Peyer's patch (tissue), 4 donors: ENCODE data around the gene MICB. TPM values are rescaled to one million over a fixed set of nuclear protein-coding genes. Genes with fewer than 3 reads are reported as not detected.

ENCODE experiments used
- DNase-seq, 3 donors: peaks; one replicate each; pipeline ENCODE4 v3.0.0-alpha.2; 2017 to 2019
- H3K27ac ChIP-seq, 4 donors: fragments of 200-600 bp; sonication (generic); one replicate each; pipeline ENCODE4 v1.5.1; 2016 to 2019
- H3K27me3 ChIP-seq, 2 donors: fragments of 200-600 bp; sonication (generic); one replicate each; pipeline ENCODE4 v1.5.1; 2019
- H3K36me3 ChIP-seq, 3 donors: fragments of 200-600 bp; sonication (generic); one replicate each; pipeline ENCODE4 v1.5.1; 2016 to 2019
- H3K4me1 ChIP-seq, 4 donors: fragments of 200-600 bp; sonication (generic); one replicate each; pipeline ENCODE4 v1.5.1; 2016 to 2019
- H3K4me3 ChIP-seq, 4 donors: fragments of 200-600 bp; sonication (generic); 1 replicate in 3 of 4; 2 replicates in 1 of 4; pipeline ENCODE4 v1.5.1; 2016 to 2019; ENCODE audit warnings: mild to moderate bottlenecking in 1 of 4
- H3K9me3 ChIP-seq, 4 donors: fragments of 200-600 bp; sonication (generic); one replicate each; pipeline ENCODE4 v1.5.1; 2016 to 2019; ENCODE audit warnings: mild to moderate bottlenecking in 1 of 4
- CTCF ChIP-seq, 6 experiments: fragments of 450-650 bp in 4 of 6; fragments of 200-600 bp in 2 of 6; sonication (generic) in 1 of 6; IDR thresholded peaks; one replicate each; pipeline ENCODE4 v1.5.1; 2017 to 2019; ENCODE audit warnings: antibody characterized with exemption in 6 of 6, mild to moderate bottlenecking in 3 of 6, moderate library complexity in 1 of 6
- POLR2A ChIP-seq, 2 donors: fragments of 450-650 bp; IDR thresholded peaks; one replicate each; pipeline ENCODE4 v1.5.1; 2017; ENCODE audit warnings: antibody characterized with exemption in 2 of 2, mild to moderate bottlenecking in 2 of 2, moderate library complexity in 2 of 2
- total RNA-seq, 4 donors: library from RNA; depleted of rRNA; stranded (reverse); fragments of >200 nt; gene quantifications; one replicate each; pipeline ENCODE4 v1.1.0, GENCODE V29; 2016

MICB gene
- total RNA-seq, 4 donors from 2014 or later = 4.7 to 9.9 (median 8.0) TPM

- Histone ChIP-seq H3K9me3 (no peaks in the 10 kb centered on the region), H3K4me1 (peaks cover 0 to 3% (median 0%) of the 10 kb centered on the region in 4 donors), H3K36me3 (no peaks in the 10 kb centered on the region), H3K27ac (no peak overlapping the region), H3K27me3 (no peaks in the 10 kb centered on the region), H3K4me3 (no peak overlapping the region)
- no peak for TF ChIP-seq CTCF (IDR thresholded peaks at IDR 0.05)
- no peak for DNase-seq
Measured at GRCh38 chr6:31472259-31472658, 25.7 kb upstream of the MICB start.

- no peak for DNase-seq
- no peak for TF ChIP-seq POLR2A (IDR thresholded peaks at IDR 0.05)
- no peak for TF ChIP-seq CTCF (IDR thresholded peaks at IDR 0.05)
- H3K36me3 ChIP-seq = no peaks in the 10 kb centered on the region
- no peaks in the 10 kb centered on the region for H3K4me1 ChIP-seq
- H3K27me3 ChIP-seq = no peaks in the 10 kb centered on the region
- no peak overlapping the region for H3K27ac ChIP-seq
- H3K9me3 ChIP-seq = no peaks in the 10 kb centered on the region
- no peak overlapping the region for H3K4me3 ChIP-seq
Measured at GRCh38 chr6:31473244-31473643, 24.7 kb upstream of the MICB start.

- no peak overlapping the region for H3K27ac ChIP-seq
- no peak overlapping the region for H3K4me3 ChIP-seq
- H3K36me3 ChIP-seq = no peaks in the 10 kb centered on the region
- no peaks in the 10 kb centered on the region for H3K27me3 ChIP-seq
- peak in 1 of 3 donors; percentile 31 for DNase-seq
- H3K9me3 ChIP-seq = no peaks in the 10 kb centered on the region
- TF ChIP-seq POLR2A (IDR thresholded peaks at IDR 0.05) = no peak
- no peak for TF ChIP-seq CTCF (IDR thresholded peaks at IDR 0.05)
- no peaks in the 10 kb centered on the region for H3K4me1 ChIP-seq
Measured at GRCh38 chr6:31473780-31474761, 23.9 kb upstream of the MICB start.

GRCh38 chr6:31474871-31475286, 23.1 kb upstream of the MICB start:
- DNase-seq = peak in 1 of 3 donors; percentile 41
- H3K27ac ChIP-seq = no peak overlapping the region

GRCh38 chr6:31476515-31477139, 21.3 kb upstream of the MICB start:
- Histone ChIP-seq H3K9me3 (no peaks in the 10 kb centered on the region), H3K27ac (no peak overlapping the region), H3K4me1 (no peaks in the 10 kb centered on the region), H3K27me3 (no peaks in the 10 kb centered on the region), H3K36me3 (no peaks in the 10 kb centered on the region), H3K4me3 (no peak overlapping the region)
- DNase-seq = peak in 2 of 3 donors; percentile 40 to 56
- TF ChIP-seq POLR2A (IDR thresholded peaks at IDR 0.05) = no peak
- no peak for TF ChIP-seq CTCF (IDR thresholded peaks at IDR 0.05)

More at GRCh38 chr6:31474871-31475286, 23.1 kb upstream of the MICB start:
- Histone ChIP-seq H3K4me3 (no peak overlapping the region), H3K36me3 (no peaks in the 10 kb centered on the region), H3K27me3 (no peaks in the 10 kb centered on the region), H3K4me1 (no peaks in the 10 kb centered on the region), H3K9me3 (no peaks in the 10 kb centered on the region)
- no peak for TF ChIP-seq POLR2A (IDR thresholded peaks at IDR 0.05)
- peak in 3 of 6 experiments; percentile 6 to 21 (median 7) for TF ChIP-seq CTCF (IDR thresholded peaks at IDR 0.05)
